ENCODE data around the gene NAV2. TPM values are rescaled to one million over a fixed set of nuclear protein-coding genes. Genes with fewer than 3 reads are reported as not detected.

The NAV2 gene
- total RNA-seq, 1 experiment from 2014 or later, result 63.5 TPM

GRCh38 chr11:19805376-19805775 is 92.7 kb downstream of the NAV2 start:
- DNase-seq, result no peak
- Mint-ChIP-seq H3K4me1 (ENCODE audit: low read depth, unreplicated experiment) (peaks cover 27% of the 10 kb centered on the region), H3K4me3 (ENCODE audit: unreplicated experiment) (no peak overlapping the region), H3K27ac (ENCODE audit: unreplicated experiment) (no peak overlapping the region), H3K36me3 (ENCODE audit: insufficient read depth, unreplicated experiment) (no peaks in the 10 kb centered on the region), H3K27me3 (ENCODE audit: insufficient read depth, unreplicated experiment) (no peaks in the 10 kb centered on the region), H3K9me3 (ENCODE audit: unreplicated experiment) (no peaks in the 10 kb centered on the region)
- no TSS peak for BruUV-seq (replicated peaks)
- TF ChIP-seq CTCF (IDR thresholded peaks at IDR 0.05; ENCODE audit: insufficient read depth in 1 of 2, low read depth in 1 of 2, low read length in 1 of 2, severe bottlenecking in 1 of 2, unreplicated experiment in 1 of 2), result no peak
- ChIA-PET CTCF (no interaction called here), POLR2A (no interaction called here)
- H3K9me3 ChIP-seq, result no peaks in the 10 kb centered on the region
- H3K4me1 ChIP-seq, result peaks cover 49% of the 10 kb centered on the region
- intact Hi-C loops (cut with micrococcal nuclease; ENCODE audit: unreplicated experiment), result no loop called here
- no peaks in the 10 kb centered on the region for H3K27me3 ChIP-seq (replicated peaks; ENCODE audit: control insufficient read depth, insufficient read depth, low read length)
- H3K36me3 ChIP-seq (ENCODE audit: control insufficient read depth, insufficient read depth, low read length), result no peaks in the 10 kb centered on the region
- no peak overlapping the region for H3K4me3 ChIP-seq (ENCODE audit: low read depth, low read length)

- no peak for DNase-seq
- CTCF ChIA-PET, result no interaction called here
- no peaks in the 10 kb centered on the region for H3K36me3 ChIP-seq (ENCODE audit: control insufficient read depth, insufficient read depth, low read length)
- POLR2A ChIA-PET, result no interaction called here
- no peaks in the 10 kb centered on the region for H3K36me3 Mint-ChIP-seq (ENCODE audit: insufficient read depth, unreplicated experiment)
- intact Hi-C loops (cut with micrococcal nuclease; ENCODE audit: unreplicated experiment), result no loop called here
- no peak overlapping the region for H3K4me3 Mint-ChIP-seq (ENCODE audit: unreplicated experiment)
- H3K27me3 Mint-ChIP-seq (ENCODE audit: insufficient read depth, unreplicated experiment), result no peaks in the 10 kb centered on the region
- no peaks in the 10 kb centered on the region for H3K9me3 Mint-ChIP-seq (ENCODE audit: unreplicated experiment)
- H3K27ac Mint-ChIP-seq (ENCODE audit: unreplicated experiment), result no peak overlapping the region
- H3K4me1 Mint-ChIP-seq (ENCODE audit: low read depth, unreplicated experiment), result peaks cover 23% of the 10 kb centered on the region
- no peaks in the 10 kb centered on the region for H3K9me3 ChIP-seq
- H3K4me3 ChIP-seq (ENCODE audit: low read depth, low read length), result no peak overlapping the region
- TF ChIP-seq CTCF (IDR thresholded peaks at IDR 0.05; ENCODE audit: insufficient read depth in 1 of 2, low read depth in 1 of 2, low read length in 1 of 2, severe bottlenecking in 1 of 2, unreplicated experiment in 1 of 2), result no peak
- H3K4me1 ChIP-seq, result peaks cover 44% of the 10 kb centered on the region
- H3K27me3 ChIP-seq (replicated peaks; ENCODE audit: control insufficient read depth, insufficient read depth, low read length), result no peaks in the 10 kb centered on the region
- no TSS peak for BruUV-seq (replicated peaks)
Measured at GRCh38 chr11:19805827-19806226, 93.2 kb downstream of the NAV2 start.

- no peak overlapping the region for H3K4me3 ChIP-seq (ENCODE audit: low read depth, low read length)
Measured at GRCh38 chr11:19806251-19806650, 93.6 kb downstream of the NAV2 start.

More at GRCh38 chr11:19806251-19806650, 93.6 kb downstream of the NAV2 start:
- Mint-ChIP-seq H3K9me3 (ENCODE audit: unreplicated experiment) (no peaks in the 10 kb centered on the region), H3K4me1 (ENCODE audit: low read depth, unreplicated experiment) (peaks cover 20% of the 10 kb centered on the region), H3K36me3 (ENCODE audit: insufficient read depth, unreplicated experiment) (no peaks in the 10 kb centered on the region), H3K27me3 (ENCODE audit: insufficient read depth, unreplicated experiment) (no peaks in the 10 kb centered on the region), H3K27ac (ENCODE audit: unreplicated experiment) (no peak overlapping the region), H3K4me3 (ENCODE audit: unreplicated experiment) (no peak overlapping the region)
- ChIA-PET CTCF (no interaction called here), POLR2A (no interaction called here)
- BruUV-seq (replicated peaks), result no TSS peak
- H3K9me3 ChIP-seq, result no peaks in the 10 kb centered on the region
- no peaks in the 10 kb centered on the region for H3K36me3 ChIP-seq (ENCODE audit: control insufficient read depth, insufficient read depth, low read length)
- DNase-seq, result no peak
- H3K27me3 ChIP-seq (replicated peaks; ENCODE audit: control insufficient read depth, insufficient read depth, low read length), result no peaks in the 10 kb centered on the region
- no peak for TF ChIP-seq CTCF (IDR thresholded peaks at IDR 0.05; ENCODE audit: insufficient read depth in 1 of 2, low read depth in 1 of 2, low read length in 1 of 2, severe bottlenecking in 1 of 2, unreplicated experiment in 1 of 2)
- intact Hi-C loops (cut with micrococcal nuclease; ENCODE audit: unreplicated experiment), result no loop called here
- H3K4me1 ChIP-seq, result peaks cover 40% of the 10 kb centered on the region
